Nephron progenitor cell (in vitro differentiated cells): ENCODE results near the gene WDR76.
"Not testable (repeated sequence)": the region's sequence is repeated elsewhere in the genome, so short reads cannot be mapped to it uniquely, and the experiment has no call there.

ENCODE experiments used
- DNase-seq: peaks from one replicate; pipeline ENCODE4 v3.0.0; 2021
- H3K27ac Mint-ChIP-seq: 2 replicates; pipeline ENCODE4 v1.8.0; 2021; ENCODE audit warnings: mild to moderate bottlenecking, moderate library complexity, mixed read lengths
- H3K27me3 Mint-ChIP-seq: 2 replicates; pipeline ENCODE4 v1.8.0; 2021; ENCODE audit warnings: mild to moderate bottlenecking, low read depth, mixed read lengths; ENCODE audit not compliant: poor library complexity
- H3K36me3 Mint-ChIP-seq: 2 replicates; pipeline ENCODE4 v1.8.0; 2021; ENCODE audit warnings: low read depth, mixed read lengths
- H3K4me1 Mint-ChIP-seq: 2 replicates; pipeline ENCODE4 v1.8.0; 2021; ENCODE audit warnings: mixed read lengths
- H3K4me3 Mint-ChIP-seq: 2 replicates; pipeline ENCODE4 v1.8.0; 2021; ENCODE audit warnings: mild to moderate bottlenecking, moderate library complexity, mixed read lengths
- H3K9me3 Mint-ChIP-seq: 2 replicates; pipeline ENCODE4 v1.8.0; 2021; ENCODE audit warnings: mild to moderate bottlenecking, moderate library complexity, mixed read lengths
- CTCF ChIP-seq: fragments of 200-600 bp; sonication (generic); IDR thresholded peaks from 2 replicates; pipeline ENCODE4 v1.5.0; 2021; ENCODE audit warnings: antibody characterized with exemption

WDR76 gene

DNA sequence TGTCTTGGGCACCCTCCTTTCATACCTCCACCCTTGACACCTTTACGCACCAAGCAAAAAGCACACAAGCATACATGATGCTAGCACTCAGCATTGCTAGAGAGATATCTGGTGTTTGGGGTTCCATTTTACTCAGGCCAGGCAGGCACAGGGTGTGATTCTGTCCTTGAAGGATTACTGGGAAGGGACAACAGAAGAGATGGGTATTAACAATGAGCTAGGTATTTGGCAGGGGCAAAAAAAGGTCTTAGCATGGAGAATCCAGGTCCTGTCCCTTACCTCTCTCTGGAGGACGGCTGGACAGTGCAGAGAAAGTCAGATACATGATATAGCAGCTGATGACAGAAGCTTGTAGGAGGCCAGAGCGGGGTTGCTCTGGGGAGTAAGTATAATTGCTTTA lies 30.2 kb upstream of the WDR76 start:
- peaks cover 1% of the 10 kb centered on the region for H3K9me3 Mint-ChIP-seq
- H3K27ac Mint-ChIP-seq, result peak overlapping the region; percentile 50
- no peaks in the 10 kb centered on the region for H3K27me3 Mint-ChIP-seq
- TF ChIP-seq CTCF, result no peak
- no peak for DNase-seq
- H3K4me3 Mint-ChIP-seq, result no peak overlapping the region
- H3K36me3 Mint-ChIP-seq, result peaks cover 65% of the 10 kb centered on the region
- peaks cover 84% of the 10 kb centered on the region for H3K4me1 Mint-ChIP-seq

- peaks cover 68% of the 10 kb centered on the region for H3K4me1 Mint-ChIP-seq
- peak overlapping the region; percentile 99 for H3K27ac Mint-ChIP-seq
- no peak for TF ChIP-seq CTCF
- no peaks in the 10 kb centered on the region for H3K9me3 Mint-ChIP-seq
- DNase-seq, result no peak
- H3K4me3 Mint-ChIP-seq, result peak overlapping the region; percentile 48
- no peaks in the 10 kb centered on the region for H3K27me3 Mint-ChIP-seq
- H3K36me3 Mint-ChIP-seq, result peaks cover 65% of the 10 kb centered on the region
Measured at GRCh38 chr15:43799209-43799944, 27.4 kb upstream of the WDR76 start.

GRCh38 chr15:43799945-43800285 lies 26.9 kb upstream of the WDR76 start, which contains the start of gene SERINC4:
Gene SERINC4, minus strand, starts transcription at chr15:43800220. Its CDS starts 234 bp downstream, at chr15:43799986.
- no peak for DNase-seq
- TF ChIP-seq CTCF, result no peak
- peaks cover 65% of the 10 kb centered on the region for H3K36me3 Mint-ChIP-seq
- no peaks in the 10 kb centered on the region for H3K9me3 Mint-ChIP-seq
- H3K27ac Mint-ChIP-seq, result peak within 1 kb of the TSS; percentile 99
- peak within 1 kb of the TSS; percentile 99 for H3K4me3 Mint-ChIP-seq
- no peaks in the 10 kb centered on the region for H3K27me3 Mint-ChIP-seq
- peaks cover 63% of the 10 kb centered on the region for H3K4me1 Mint-ChIP-seq

GRCh38 chr15:43800286-43801141 lies 26.3 kb upstream of the WDR76 start, which contains the start of gene HYPK:
Gene HYPK, plus strand, starts transcription at chr15:43800599. Its CDS starts 24 bp downstream, at chr15:43800623.
- no peak for TF ChIP-seq CTCF
- Mint-ChIP-seq H3K27ac (peak within 1 kb of the TSS; percentile 99), H3K36me3 (peaks cover 65% of the 10 kb centered on the region), H3K4me3 (peak within 1 kb of the TSS; percentile 99), H3K27me3 (no peaks in the 10 kb centered on the region), H3K4me1 (peaks cover 57% of the 10 kb centered on the region), H3K9me3 (no peaks in the 10 kb centered on the region)
- peak; percentile 88 for DNase-seq

DNA sequence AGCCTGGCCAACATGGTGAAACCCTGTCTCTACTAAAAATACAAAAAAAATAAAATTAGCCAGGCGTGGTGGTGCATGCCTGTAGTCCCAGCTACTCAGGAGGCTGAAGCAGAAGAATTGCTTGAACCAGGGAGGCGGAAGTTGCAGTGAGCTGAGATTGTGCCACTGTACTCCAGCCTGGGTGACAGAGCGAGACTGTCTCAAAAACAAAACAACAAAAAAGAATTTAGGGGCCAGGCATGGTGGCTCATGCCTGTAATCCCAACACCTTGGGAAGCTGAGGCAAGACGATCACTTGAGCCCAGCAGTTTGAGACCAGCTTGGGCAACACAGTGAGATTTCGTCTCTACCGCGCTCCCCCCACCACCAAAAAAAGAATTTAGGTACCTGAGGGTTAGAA lies 24.1 kb upstream of the WDR76 start:
- not testable (repeated sequence) for H3K27me3 Mint-ChIP-seq, H3K4me3 Mint-ChIP-seq, H3K9me3 Mint-ChIP-seq, DNase-seq, H3K27ac Mint-ChIP-seq
- Mint-ChIP-seq H3K4me1 (peaks cover 43% of the 10 kb centered on the region), H3K36me3 (peaks cover 72% of the 10 kb centered on the region)

GRCh38 chr15:43808435-43808950 lies 18.3 kb upstream of the WDR76 start:
- TF ChIP-seq CTCF, result no peak
- no peak for DNase-seq
- no peaks in the 10 kb centered on the region for H3K4me1 Mint-ChIP-seq
- no peak overlapping the region for H3K27ac Mint-ChIP-seq
- no peaks in the 10 kb centered on the region for H3K9me3 Mint-ChIP-seq
- H3K36me3 Mint-ChIP-seq, result peaks cover 73% of the 10 kb centered on the region
- no peak overlapping the region for H3K4me3 Mint-ChIP-seq
- no peaks in the 10 kb centered on the region for H3K27me3 Mint-ChIP-seq
